GM23248 (cell line): ENCODE measurements around the gene ANKRD55.

ENCODE experiments used
- EZH2 ChIP-seq: fragments of 200-600 bp; sonication (generic); IDR thresholded peaks from 2 replicates; pipeline ENCODE4 v1.6.1; 2018; ENCODE audit warnings: antibody characterized with exemption, mild to moderate bottlenecking; ENCODE audit not compliant: insufficient read depth, poor library complexity, severe bottlenecking
- EZH2phosphoT487 ChIP-seq: fragments of 200-600 bp; sonication (generic); IDR thresholded peaks from 2 replicates; pipeline ENCODE4 v1.6.1; 2018; ENCODE audit warnings: antibody characterized with exemption, moderate library complexity, mild to moderate bottlenecking, low read depth; ENCODE audit not compliant: insufficient read depth

GRCh38 chr5:56160723-56161438, 72.2 kb downstream of the ANKRD55 start:
- no peak for TF ChIP-seq EZH2phosphoT487
- TF ChIP-seq EZH2 = no peak
